ENCODE results near the gene NCKIPSD.

The NCKIPSD gene

DNA sequence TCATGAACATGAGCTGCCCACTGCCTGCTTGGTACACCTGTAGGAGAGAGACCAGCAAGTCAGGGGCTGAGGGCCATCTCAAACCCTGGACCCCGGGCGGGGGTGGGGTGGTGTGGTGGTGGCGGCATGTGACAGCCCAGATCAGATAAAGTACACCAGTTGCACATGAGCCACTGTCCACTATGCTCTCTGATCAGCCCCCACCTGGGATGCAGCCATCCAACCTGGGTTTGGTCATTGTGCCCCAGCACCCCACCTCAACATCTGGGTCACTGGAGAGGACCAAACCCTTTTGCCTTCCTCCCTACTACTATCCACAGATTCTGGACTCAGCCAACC, 3.0 kb upstream of the NCKIPSD start:
- DNase-seq = no peak
- TF ChIP-seq POLR2A (IDR thresholded peaks at IDR 0.05; ENCODE audit: low read length) = no peak
- TF ChIP-seq GATA1 (IDR thresholded peaks at IDR 0.05; ENCODE audit: low read depth, low read length) = no peak

DNA sequence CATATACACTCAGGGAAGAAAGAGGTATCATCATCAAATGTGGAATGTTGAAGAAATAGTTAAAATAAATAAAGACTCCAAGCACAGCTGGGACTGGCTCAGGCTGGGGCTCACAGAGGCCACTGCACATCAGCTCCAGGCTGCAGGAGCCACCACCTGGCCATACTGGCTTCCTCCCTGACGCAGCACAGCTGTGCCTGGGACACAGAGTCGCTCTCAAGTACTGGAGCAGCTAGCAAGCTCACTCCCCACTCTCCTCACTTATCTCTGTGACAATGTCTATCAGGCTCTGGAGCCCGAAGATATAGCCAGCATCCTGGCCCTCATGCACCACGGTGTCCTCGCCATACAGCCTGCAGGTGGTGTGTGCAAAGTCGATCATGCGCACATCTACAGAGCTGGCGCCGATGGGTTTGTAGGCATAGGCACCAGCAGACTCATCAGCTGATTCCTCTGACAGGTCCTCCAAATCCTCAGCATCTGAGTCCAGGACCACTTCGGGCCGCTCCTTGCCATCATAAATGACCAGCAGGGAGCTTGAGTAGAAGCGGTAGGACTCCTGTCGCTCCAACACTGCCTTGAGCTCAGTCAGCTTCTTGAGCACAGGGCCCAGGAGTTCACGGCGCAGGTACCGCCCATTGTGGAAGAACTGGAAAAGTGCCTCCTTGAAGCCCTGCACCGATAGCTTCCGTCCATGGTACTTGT, 2.5 kb upstream of the NCKIPSD start:
- peak in 1 of 2 experiments; percentile 37 for DNase-seq
- no peak for TF ChIP-seq GATA1 (IDR thresholded peaks at IDR 0.05; ENCODE audit: low read depth, low read length)
- TF ChIP-seq POLR2A (IDR thresholded peaks at IDR 0.05; ENCODE audit: low read length) = no peak

DNA sequence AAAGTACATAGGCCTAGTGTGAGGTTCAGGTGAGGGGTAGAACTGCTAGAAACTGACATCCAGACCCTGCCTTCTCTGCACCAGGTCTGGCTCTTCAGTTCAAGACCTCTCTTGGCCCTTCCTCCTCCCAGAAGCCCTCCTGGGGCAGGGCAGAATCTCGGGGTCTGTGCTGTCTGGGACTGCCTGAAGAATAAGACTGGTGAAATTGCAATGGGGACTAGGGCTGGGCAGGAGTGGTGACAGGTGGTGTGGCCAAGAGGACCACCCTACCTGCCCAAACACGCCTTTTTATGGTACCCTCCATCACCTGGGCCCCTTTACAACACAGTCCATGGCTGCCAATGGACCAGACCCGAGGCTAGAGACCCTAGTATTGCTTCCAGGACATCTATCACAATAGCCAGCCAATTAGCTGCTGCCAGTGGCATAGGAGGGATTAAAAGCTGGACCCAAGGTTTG, 1.5 kb upstream of the NCKIPSD start:
- TF ChIP-seq GATA1 (IDR thresholded peaks at IDR 0.05; ENCODE audit: low read depth, low read length) (no peak), POLR2A (IDR thresholded peaks at IDR 0.05; ENCODE audit: low read length) (no peak)
- no peak for DNase-seq

DNA sequence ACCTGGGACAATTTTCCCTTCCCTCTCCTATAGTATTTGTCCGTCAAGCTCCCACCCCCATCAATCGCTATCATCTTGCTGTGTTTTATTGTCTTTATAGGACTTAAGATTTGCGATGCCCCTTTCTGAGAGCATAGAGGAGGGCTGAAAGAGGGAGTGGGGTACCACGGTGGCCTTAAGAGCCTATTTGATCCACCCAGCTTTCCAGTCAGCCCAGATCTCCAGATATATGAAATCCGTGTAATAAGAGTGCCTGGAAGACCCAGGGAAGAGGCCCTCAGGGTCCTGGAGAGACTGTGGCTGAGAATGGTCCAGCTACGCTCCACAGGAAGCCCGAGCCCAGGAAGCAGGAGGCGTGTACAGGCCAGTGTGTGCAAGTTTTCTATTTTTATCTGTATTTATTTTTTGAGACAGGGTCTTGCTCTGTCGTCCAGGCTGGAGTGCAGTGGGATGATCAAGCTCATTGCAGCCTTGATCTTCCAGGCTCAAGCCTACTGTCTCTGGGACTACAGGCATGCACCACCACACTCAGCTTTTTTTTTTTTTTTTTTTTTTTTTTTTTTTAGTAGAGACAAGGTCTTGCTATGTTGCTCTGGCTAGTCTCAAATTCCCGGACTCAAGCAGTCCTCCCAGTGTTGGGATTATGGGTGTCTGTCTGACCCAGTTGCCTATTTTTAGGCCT, 964 bp upstream of the NCKIPSD start:
- DNase-seq = no peak
- TF ChIP-seq POLR2A (IDR thresholded peaks at IDR 0.05; ENCODE audit: low read length) = no peak
- no peak for TF ChIP-seq GATA1 (IDR thresholded peaks at IDR 0.05; ENCODE audit: low read depth, low read length)

DNA sequence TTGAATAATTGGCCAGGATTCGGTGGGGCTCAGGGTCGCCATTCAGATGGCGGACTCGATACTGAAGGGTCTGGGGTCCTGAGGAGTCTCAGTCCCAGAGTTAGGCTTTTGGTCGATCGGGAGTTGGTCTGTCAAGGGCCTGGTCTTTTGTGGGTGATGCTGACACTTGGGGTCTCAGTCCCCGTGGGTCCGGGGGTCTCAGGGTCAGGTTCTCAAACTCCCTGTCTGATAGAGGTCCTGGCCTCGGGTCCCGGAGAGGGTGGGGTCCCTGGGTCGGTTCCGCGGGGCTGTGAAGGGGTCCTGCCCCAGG, 467 bp downstream of the NCKIPSD start:
- TF ChIP-seq POLR2A (IDR thresholded peaks at IDR 0.05; ENCODE audit: low read length) (no peak), GATA1 (IDR thresholded peaks at IDR 0.05; ENCODE audit: low read depth, low read length) (no peak)
- no peak for DNase-seq

DNA sequence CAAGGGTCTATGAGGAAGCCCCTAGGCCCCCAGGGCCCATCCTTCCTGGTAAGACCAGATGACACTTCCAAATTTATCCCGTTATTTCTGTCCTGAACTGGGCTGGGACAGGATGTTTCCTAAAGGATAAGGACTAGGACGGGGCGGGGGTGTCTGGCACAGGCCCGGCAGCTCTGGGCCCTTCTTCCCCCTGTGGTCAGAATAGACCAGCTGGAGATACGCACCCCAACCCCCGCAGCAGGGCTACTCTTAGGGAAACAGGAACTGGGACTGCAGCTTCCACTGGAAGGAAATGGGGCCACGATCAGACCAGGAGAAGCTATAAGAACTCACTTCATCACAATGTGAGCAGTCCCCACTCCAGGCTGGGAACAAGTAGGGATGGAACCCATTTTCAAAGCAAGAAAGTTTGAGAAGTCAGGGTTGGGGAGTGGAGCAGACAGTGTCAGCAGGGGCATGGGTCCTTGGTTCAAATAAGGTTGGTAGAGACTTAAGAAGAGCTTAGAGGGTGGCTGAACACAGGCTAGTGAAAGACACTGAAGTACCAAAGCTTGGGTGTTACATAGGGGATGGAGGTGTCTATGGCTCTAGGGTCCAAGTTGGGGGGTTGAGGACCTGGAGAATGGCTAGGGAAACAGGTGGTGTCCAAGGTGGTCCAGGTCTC, 1.1 kb downstream of the NCKIPSD start:
- no peak for TF ChIP-seq GATA1 (IDR thresholded peaks at IDR 0.05; ENCODE audit: low read depth, low read length)
- no peak for TF ChIP-seq POLR2A (IDR thresholded peaks at IDR 0.05; ENCODE audit: low read length)
- peak; percentile 25 to 37 for DNase-seq

DNA sequence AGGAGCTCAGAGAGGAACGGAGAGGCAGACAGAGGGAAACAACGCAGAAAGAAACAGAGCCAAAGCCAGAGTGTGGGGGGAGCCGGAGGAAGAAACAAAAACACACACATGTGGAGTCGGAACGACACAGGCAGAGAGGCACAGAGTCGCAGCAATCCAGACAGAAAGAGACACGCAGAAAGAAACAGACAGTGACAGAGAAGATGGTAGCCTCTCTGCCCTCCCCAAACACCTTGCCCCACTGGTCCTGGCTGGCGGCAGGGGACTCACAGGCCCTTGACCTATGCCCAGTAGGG, 1.7 kb downstream of the NCKIPSD start:
- no peak for DNase-seq

DNA sequence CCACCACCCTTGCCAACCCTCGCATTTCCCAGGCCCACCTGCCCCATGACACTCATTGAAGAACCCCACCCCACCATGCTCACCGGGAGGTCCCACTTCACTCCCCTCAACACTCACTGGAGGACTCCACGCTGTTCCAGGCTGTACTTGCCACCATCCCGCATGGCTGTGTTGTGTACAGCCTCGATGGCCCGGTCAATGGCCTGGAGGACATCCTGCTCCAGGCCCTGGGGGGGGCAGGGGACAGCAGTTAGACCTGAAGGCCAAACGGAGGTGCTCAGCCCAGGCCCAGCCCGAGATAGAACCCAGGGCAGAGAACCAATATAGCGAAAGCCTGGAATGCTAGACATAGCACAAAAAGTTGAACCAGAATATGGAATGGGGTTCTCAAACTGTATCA, 2.9 kb downstream of the NCKIPSD start:
- DNase-seq = no peak
- no peak for TF ChIP-seq GATA1 (IDR thresholded peaks at IDR 0.05; ENCODE audit: low read depth, low read length)
- TF ChIP-seq POLR2A (IDR thresholded peaks at IDR 0.05; ENCODE audit: low read length) = no peak

More for the DNA sequence above, 1.7 kb downstream of the NCKIPSD start:
- TF ChIP-seq POLR2A (IDR thresholded peaks at IDR 0.05; ENCODE audit: low read length) (no peak), GATA1 (IDR thresholded peaks at IDR 0.05; ENCODE audit: low read depth, low read length) (no peak)

DNA sequence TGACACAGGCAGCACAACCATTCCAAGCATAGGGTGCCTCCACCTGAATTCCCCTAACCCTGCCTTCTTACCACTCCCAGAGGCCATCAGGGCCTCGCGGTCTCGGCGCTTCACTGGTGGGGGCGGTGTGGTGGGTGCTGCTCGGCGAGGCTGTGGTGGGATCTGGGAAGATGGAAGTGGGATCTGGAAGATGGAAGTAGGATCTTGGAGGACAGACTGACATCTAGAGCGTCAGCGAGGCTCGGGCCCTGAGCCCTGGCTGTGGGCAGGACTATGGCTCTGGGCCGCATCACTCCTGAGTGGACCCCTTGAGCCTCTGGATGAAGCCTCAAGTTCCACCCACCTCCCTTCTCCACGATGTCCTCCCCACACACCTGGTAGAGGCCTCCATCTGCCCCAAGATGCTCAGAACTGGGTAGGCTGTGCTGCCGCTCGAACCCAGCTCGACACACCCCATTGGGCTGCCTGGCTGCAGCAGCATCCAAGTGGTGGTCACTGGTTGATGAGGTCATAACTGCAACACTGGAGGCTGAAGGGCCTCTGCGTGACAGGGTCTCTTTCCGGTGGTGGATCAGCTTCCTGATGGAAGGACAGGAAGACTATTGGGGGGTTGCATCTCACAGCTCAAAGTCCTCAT, 3.6 kb downstream of the NCKIPSD start:
- TF ChIP-seq POLR2A (IDR thresholded peaks at IDR 0.05; ENCODE audit: low read length) (no peak), GATA1 (IDR thresholded peaks at IDR 0.05; ENCODE audit: low read depth, low read length) (no peak)
- no peak for DNase-seq

DNA sequence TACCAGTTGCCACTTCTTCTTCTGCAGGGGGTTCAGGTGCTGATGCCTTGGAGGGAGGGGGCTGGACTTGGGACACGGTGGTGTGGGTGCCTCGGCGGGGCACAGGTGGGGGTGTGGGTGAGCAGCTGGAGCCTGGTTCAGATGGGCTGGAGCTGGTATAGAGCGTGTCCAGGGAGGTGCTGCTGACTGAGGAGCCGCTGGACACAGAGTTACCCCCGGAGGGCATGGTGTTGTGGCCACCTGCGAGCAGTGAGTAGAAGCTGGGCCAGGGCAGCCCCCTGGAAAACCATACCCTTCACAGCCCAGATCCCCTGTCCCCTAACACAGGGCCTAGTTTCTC, 4.2 kb downstream of the NCKIPSD start:
- TF ChIP-seq GATA1 (IDR thresholded peaks at IDR 0.05; ENCODE audit: low read depth, low read length) (no peak), POLR2A (IDR thresholded peaks at IDR 0.05; ENCODE audit: low read length) (no peak)

DNA sequence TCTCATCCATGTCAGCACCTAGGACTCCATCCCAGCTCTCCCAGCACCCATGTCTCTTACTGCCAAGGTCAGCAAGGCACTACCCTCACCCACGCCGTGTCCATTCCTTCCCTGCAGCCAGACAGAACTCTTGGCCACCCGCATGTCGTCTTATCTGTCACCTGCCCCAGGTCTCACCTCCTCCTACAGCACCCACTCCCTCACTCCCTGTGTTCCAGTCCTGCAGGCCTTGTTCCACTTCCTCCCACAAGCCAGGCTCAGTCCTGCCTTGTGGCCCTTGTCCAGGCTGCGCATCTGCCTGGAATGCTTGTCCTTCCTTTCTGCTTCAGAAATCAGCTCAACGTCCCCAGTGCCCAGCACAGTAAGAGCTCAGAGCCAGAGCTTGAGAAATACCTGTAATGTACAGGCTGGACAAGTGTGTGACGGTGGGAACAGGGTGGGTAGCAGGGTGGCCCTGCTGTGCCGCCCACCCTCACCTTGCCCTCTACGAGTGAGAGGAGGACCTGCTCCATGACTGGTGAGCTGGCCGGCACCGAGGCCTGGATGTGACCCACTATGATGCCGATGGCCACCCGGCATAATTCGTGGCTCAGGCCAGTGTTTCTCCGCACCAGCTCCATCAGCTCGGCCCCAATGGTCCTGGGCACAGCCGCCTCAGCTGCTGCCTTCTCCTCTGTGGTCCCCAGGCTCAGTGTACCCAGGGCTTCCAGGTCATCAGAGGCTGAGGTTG, 4.7 kb downstream of the NCKIPSD start:
- TF ChIP-seq GATA1 (IDR thresholded peaks at IDR 0.05; ENCODE audit: low read depth, low read length) = no peak
- TF ChIP-seq POLR2A (IDR thresholded peaks at IDR 0.05; ENCODE audit: low read length) = no peak
- no peak for DNase-seq

More for the DNA sequence above, 4.2 kb downstream of the NCKIPSD start:
- DNase-seq = no peak

DNA sequence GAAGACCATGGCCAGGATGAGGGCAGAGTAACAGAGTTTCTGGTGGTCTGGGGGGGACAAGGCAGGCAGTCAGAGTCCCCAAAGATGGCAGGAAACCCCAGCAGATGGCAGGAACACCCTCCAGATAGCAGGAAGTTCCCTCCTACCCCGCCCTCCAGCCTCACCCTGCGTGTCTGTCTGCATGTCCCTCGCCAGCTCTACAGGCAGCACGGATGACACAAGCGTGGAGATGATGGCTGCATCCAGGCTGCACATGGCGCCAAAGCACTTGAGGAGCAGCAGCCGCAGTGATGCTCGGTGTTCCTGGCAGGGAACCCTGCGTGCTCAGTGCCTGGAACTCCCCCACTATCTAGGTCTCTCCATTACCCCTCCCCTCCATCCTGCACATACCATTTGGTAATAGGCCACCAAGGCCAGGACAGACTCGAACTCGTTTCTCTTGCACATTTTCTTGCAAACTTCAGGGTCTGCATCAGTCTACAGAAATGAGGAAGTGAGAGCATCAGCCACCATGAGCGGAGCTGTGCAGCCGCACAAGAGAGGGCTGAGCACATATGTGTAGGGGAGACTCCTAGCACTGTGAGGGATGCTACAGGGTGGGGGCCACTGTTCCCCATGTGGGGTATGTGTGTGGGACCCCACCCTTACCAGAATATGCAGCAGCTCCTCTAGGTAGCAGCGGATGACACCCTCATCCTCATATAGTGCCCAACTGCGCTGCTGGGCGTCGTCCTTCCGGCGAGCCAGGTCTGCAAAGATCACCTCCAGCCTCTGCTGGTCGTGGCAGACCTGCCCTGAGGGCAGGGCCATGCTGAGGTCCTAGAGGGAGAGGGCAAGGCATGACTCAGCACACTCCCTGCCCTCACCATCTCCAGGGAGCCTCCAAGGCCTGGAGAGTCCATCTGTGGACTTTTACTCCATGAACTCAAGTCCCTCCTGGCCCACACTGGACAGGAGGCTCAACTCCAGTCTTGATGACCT, 6.0 kb downstream of the NCKIPSD start:
- no peak for TF ChIP-seq GATA1 (IDR thresholded peaks at IDR 0.05; ENCODE audit: low read depth, low read length)
- no peak for TF ChIP-seq POLR2A (IDR thresholded peaks at IDR 0.05; ENCODE audit: low read length)
- no peak for DNase-seq

Data from erythroblast (primary cell).